ENCODE measurements around the gene GRIK4.

- no peak for TF ChIP-seq CTCF (IDR thresholded peaks at IDR 0.05; ENCODE audit: insufficient read depth, low read depth, low read length)
- TF ChIP-seq EZH2 (IDR thresholded peaks at IDR 0.05; ENCODE audit: insufficient read depth, low read length): no peak
Observed at GRCh38 chr11:120735035-120735434, 223.5 kb downstream of the GRIK4 start.
